ENCODE data around the gene LUC7L3.
"Not testable (repeated sequence)": the region's sequence is repeated elsewhere in the genome, so short reads cannot be mapped to it uniquely, and the experiment has no call there.

Gene LUC7L3

GRCh38 chr17:50779747-50780353 is 60.4 kb downstream of the LUC7L3 start:
- in situ Hi-C loops (cut with MboI; ENCODE audit: low sequenced_read_pairs), result no loop called here

- in situ Hi-C loops (cut with MboI; ENCODE audit: low sequenced_read_pairs), result no loop called here
These were observed 61.8 kb downstream of the LUC7L3 start for GRCh38 chr17:50781167-50781566.

GRCh38 chr17:50783193-50783660 is 63.8 kb downstream of the LUC7L3 start:
- in situ Hi-C loops (cut with MboI; ENCODE audit: low sequenced_read_pairs), result no loop called here

- in situ Hi-C loops (cut with MboI; ENCODE audit: low sequenced_read_pairs), result no loop called here
These were observed 64.5 kb downstream of the LUC7L3 start for GRCh38 chr17:50783905-50784304.

GRCh38 chr17:50785126-50785525 is 65.7 kb downstream of the LUC7L3 start:
- in situ Hi-C loops (cut with MboI; ENCODE audit: low sequenced_read_pairs), result no loop called here

GRCh38 chr17:50785946-50786570 is 66.7 kb downstream of the LUC7L3 start:
- in situ Hi-C loops (cut with MboI; ENCODE audit: low sequenced_read_pairs), result no loop called here

GRCh38 chr17:50787106-50787505 is 67.7 kb downstream of the LUC7L3 start:
- in situ Hi-C loops (cut with MboI; ENCODE audit: low sequenced_read_pairs), result no loop called here

- in situ Hi-C loops (cut with MboI; ENCODE audit: low sequenced_read_pairs), result no loop called here
These were observed 71.2 kb downstream of the LUC7L3 start for GRCh38 chr17:50790618-50791017.

GRCh38 chr17:50792132-50792531 is 72.7 kb downstream of the LUC7L3 start:
- in situ Hi-C loops (cut with MboI; ENCODE audit: low sequenced_read_pairs), result no loop called here

GRCh38 chr17:50793007-50793406 is 73.6 kb downstream of the LUC7L3 start:
- in situ Hi-C loops (cut with MboI; ENCODE audit: low sequenced_read_pairs), result no loop called here

GRCh38 chr17:50794361-50794760 is 75.0 kb downstream of the LUC7L3 start:
- in situ Hi-C loops (cut with MboI; ENCODE audit: low sequenced_read_pairs), result no loop called here

- in situ Hi-C loops (cut with MboI; ENCODE audit: low sequenced_read_pairs), result no loop called here
These were observed 77.9 kb downstream of the LUC7L3 start for GRCh38 chr17:50797135-50797810.

GRCh38 chr17:50798424-50799288 is 79.3 kb downstream of the LUC7L3 start:
- in situ Hi-C loops (cut with MboI; ENCODE audit: low sequenced_read_pairs), result no loop called here

- in situ Hi-C loops (cut with MboI; ENCODE audit: low sequenced_read_pairs), result no loop called here
These were observed 80.2 kb downstream of the LUC7L3 start for GRCh38 chr17:50799582-50799981.

- in situ Hi-C loops (cut with MboI; ENCODE audit: low sequenced_read_pairs), result no loop called here
These were observed 80.8 kb downstream of the LUC7L3 start for GRCh38 chr17:50800196-50800700.

GRCh38 chr17:50802609-50803571 is 83.5 kb downstream of the LUC7L3 start:
- in situ Hi-C loops (cut with MboI; ENCODE audit: low sequenced_read_pairs), result no loop called here

GRCh38 chr17:50803676-50804075 is 84.3 kb downstream of the LUC7L3 start:
- in situ Hi-C loops (cut with MboI; ENCODE audit: low sequenced_read_pairs), result no loop called here

GRCh38 chr17:50804749-50805475 is 85.5 kb downstream of the LUC7L3 start:
- in situ Hi-C loops (cut with MboI; ENCODE audit: low sequenced_read_pairs), result not testable (repeated sequence)

- in situ Hi-C loops (cut with MboI; ENCODE audit: low sequenced_read_pairs), result no loop called here
These were observed 86.1 kb downstream of the LUC7L3 start for GRCh38 chr17:50805486-50805885.

Data from hTERT RPE-1 (cell line).